ENCODE results near the gene CMC1.

DNA sequence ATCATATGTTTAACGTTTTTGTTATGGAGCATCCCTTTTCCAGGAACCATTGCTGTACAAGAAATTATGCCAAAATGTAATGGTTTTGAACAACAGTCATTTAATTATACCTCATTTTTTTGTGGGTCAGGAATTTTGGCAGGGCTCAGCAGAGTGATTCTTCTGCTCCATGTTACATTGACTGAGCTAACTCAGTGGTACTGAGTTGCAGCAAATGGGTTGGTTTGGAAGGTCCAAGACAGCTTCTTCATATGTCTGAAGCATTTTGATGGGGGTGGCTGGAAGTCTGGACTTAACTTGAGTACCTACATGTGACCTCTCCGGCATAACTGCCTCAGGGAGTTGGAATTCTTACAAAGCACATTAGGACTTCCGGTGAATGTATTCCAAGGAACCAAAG, 26.0 kb upstream of the CMC1 start:
- TF ChIP-seq, protein P1, sequence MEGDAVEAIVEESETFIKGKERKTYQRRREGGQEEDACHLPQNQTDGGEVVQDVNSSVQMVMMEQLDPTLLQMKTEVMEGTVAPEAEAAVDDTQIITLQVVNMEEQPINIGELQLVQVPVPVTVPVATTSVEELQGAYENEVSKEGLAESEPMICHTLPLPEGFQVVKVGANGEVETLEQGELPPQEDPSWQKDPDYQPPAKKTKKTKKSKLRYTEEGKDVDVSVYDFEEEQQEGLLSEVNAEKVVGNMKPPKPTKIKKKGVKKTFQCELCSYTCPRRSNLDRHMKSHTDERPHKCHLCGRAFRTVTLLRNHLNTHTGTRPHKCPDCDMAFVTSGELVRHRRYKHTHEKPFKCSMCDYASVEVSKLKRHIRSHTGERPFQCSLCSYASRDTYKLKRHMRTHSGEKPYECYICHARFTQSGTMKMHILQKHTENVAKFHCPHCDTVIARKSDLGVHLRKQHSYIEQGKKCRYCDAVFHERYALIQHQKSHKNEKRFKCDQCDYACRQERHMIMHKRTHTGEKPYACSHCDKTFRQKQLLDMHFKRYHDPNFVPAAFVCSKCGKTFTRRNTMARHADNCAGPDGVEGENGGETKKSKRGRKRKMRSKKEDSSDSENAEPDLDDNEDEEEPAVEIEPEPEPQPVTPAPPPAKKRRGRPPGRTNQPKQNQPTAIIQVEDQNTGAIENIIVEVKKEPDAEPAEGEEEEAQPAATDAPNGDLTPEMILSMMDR (IDR thresholded peaks at IDR 0.05; ENCODE audit: poor library complexity) = no peak
- no peak for TF ChIP-seq EZH2 (IDR thresholded peaks at IDR 0.05; ENCODE audit: borderline replicate concordance)

Data from hepatocyte (in vitro differentiated cells).